KOPT-K1 (cell line): ENCODE data around the gene METTL9.
"Not testable (repeated sequence)": the region's sequence is repeated elsewhere in the genome, so short reads cannot be mapped to it uniquely, and the experiment has no call there.

ENCODE experiments used
- H3K27ac ChIP-seq: fragments of 200-600 bp; sonication (generic); 2 replicates; pipeline ENCODE4 v1.5.1; 2016; ENCODE audit warnings: antibody characterized with exemption, mild to moderate bottlenecking, low read depth, low read length; ENCODE audit not compliant: poor library complexity, severe bottlenecking
- H3K36me3 ChIP-seq: fragments of 200-600 bp; sonication (generic); 2 replicates; pipeline ENCODE4 v1.5.1; 2017; ENCODE audit warnings: antibody characterized with exemption, mild to moderate bottlenecking, low read length, moderate library complexity; ENCODE audit not compliant: insufficient read depth
- H3K9me3 ChIP-seq: fragments of 200-600 bp; sonication (generic); 2 replicates; pipeline ENCODE4 v1.5.1; 2017; ENCODE audit warnings: antibody characterized with exemption, low read length, mild to moderate bottlenecking; ENCODE audit not compliant: insufficient read depth, poor library complexity, severe bottlenecking

METTL9 gene

GRCh38 chr16:21599122-21600030 is at the start of gene METTL9:
TSS of gene METTL9 (plus strand) at chr16:21599577. CDS start at chr16:21599734, 157 bp downstream.
- Histone ChIP-seq H3K27ac (peak within 1 kb of the TSS; percentile 88), H3K36me3 (peaks cover 14% of the 10 kb centered on the region; the same call in 1 of the 2 replicates), H3K9me3 (no peaks in the 10 kb centered on the region)

DNA sequence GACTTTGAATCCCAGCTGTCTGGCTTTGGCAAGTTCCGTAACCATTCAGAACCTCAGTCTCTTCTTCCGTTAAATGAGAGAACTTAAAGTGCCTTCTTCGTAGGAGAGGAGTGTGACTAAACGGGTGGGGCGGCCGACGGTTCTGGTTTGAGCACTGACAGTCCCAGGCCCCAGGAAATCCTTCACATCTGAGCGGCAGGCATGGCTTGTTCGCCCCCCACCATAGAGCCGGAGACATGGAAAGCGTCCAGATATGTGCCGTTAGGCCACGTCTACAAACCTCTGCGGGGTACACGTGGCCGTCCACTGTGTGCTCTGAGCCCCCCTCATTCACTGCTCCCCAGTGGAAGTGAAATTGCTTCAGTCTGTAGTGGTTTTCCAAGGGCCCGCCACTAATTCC is 49.4 kb upstream of the METTL9 start:
- H3K9me3 ChIP-seq, H3K36me3 ChIP-seq, H3K27ac ChIP-seq: not testable (repeated sequence)

GRCh38 chr16:21550435-21550834 is 48.9 kb upstream of the METTL9 start:
- not testable (repeated sequence) for H3K36me3 ChIP-seq, H3K9me3 ChIP-seq, H3K27ac ChIP-seq

GRCh38 chr16:21551076-21551475 is 48.3 kb upstream of the METTL9 start:
- not testable (repeated sequence) for H3K36me3 ChIP-seq, H3K27ac ChIP-seq, H3K9me3 ChIP-seq

- H3K36me3 ChIP-seq, H3K27ac ChIP-seq, H3K9me3 ChIP-seq: not testable (repeated sequence)
These were observed 47.8 kb upstream of the METTL9 start for GRCh38 chr16:21551600-21551999.

GRCh38 chr16:21553481-21554296 is 45.7 kb upstream of the METTL9 start:
- H3K9me3 ChIP-seq, H3K36me3 ChIP-seq, H3K27ac ChIP-seq: not testable (repeated sequence)

GRCh38 chr16:21554795-21555585 is 44.4 kb upstream of the METTL9 start:
- H3K27ac ChIP-seq = peak overlapping the region; percentile 13
- H3K9me3 ChIP-seq = no peaks in the 10 kb centered on the region
- H3K36me3 ChIP-seq = no peaks in the 10 kb centered on the region

DNA sequence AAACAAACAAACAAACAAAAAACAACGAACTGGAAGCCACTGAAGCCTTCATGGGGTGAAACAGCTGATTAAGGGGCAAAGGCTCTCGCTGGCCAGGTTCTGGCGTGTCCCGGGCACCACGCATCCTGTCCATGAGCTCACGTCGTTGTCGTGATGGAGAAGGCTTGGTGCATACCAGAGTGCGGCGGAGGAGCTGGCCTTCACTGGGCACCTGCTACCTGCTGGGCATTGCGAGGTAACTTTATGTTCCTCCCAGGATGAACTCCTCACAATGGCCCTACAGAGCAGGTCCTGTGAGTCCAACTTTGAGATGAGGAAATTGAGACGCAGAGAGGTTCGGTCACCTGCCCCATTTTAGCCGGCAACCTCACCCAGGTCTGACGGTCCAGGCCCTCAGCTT is 43.8 kb upstream of the METTL9 start:
- H3K9me3 ChIP-seq, H3K36me3 ChIP-seq, H3K27ac ChIP-seq: not testable (repeated sequence)

GRCh38 chr16:21556026-21556595 is 43.3 kb upstream of the METTL9 start:
- H3K9me3 ChIP-seq, H3K27ac ChIP-seq, H3K36me3 ChIP-seq: not testable (repeated sequence)

DNA sequence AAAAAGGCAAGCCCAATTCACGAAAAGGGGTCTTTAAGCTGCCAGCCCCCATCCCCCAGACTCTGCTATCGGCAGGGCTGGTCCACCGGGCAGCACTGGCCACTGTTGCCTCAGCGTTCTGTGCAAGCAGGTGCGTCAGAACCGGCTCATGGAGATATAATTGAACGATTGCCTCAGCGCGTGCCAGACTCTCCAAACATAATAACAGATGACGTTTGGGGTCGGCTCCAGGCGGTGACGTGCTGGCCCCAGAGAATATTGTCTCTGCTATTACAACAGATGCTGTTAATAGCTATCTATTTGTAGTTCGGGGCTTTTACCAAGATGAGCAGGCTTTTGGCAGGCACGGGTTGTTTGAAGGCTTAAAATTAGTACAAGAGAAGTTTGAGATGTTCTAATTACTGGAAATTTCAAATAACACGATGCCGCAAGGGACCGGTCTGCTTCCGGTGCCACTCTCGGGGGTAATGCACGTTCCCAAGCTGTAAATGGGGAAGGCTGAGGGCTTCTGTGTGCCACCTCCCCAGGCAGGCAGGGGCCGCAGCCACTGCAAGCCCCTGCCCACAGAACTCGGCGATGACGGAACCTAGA is 42.6 kb upstream of the METTL9 start:
- not testable (repeated sequence) for H3K36me3 ChIP-seq, H3K27ac ChIP-seq, H3K9me3 ChIP-seq

- no peak overlapping the region for H3K27ac ChIP-seq
- no peaks in the 10 kb centered on the region for H3K9me3 ChIP-seq
- H3K36me3 ChIP-seq = no peaks in the 10 kb centered on the region
These were observed 38.9 kb upstream of the METTL9 start for GRCh38 chr16:21560462-21560861.

DNA sequence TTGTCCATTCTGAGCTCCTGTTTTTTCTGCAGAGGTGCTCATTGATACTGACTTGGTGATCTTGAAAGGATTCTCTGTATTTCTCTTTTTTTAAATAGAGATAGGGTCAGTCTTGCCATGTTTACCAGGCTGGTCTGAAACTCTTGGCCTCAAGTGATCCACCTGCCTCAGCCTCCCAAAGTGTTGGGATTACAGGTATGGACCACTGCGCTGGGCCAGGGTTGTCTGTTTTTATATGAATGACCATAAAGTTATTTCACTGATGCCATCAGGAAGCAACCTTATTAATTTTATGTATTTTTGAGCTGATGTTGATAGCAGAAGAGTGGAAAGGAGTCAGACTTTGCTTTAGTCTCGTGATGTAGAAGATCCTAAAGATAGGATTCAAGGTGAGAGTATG is 35.7 kb upstream of the METTL9 start:
- Histone ChIP-seq H3K9me3 (no peaks in the 10 kb centered on the region), H3K27ac (no peak overlapping the region), H3K36me3 (no peaks in the 10 kb centered on the region)

GRCh38 chr16:21564367-21564766 is 35.0 kb upstream of the METTL9 start:
- not testable (repeated sequence) for H3K36me3 ChIP-seq, H3K9me3 ChIP-seq, H3K27ac ChIP-seq

DNA sequence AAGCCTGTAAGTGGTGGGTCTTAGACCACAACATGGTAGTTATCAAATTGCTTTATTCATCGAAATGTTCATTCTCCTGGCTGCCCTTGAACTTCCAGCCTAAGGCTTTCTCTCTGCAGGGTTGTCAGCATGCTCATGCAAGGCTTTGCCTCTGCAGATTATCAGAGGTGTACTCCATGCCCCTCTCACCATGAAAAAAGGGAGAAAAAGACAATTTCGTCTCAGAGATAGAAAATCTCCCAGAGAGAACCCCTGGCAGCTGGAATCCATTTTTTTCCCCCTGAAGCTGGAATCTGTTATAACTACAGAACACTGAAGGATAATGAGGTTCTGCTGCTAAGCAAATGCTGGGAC is 33.9 kb upstream of the METTL9 start:
- Histone ChIP-seq H3K36me3 (no peaks in the 10 kb centered on the region), H3K9me3 (no peaks in the 10 kb centered on the region), H3K27ac (no peak overlapping the region)
